ENCODE data around the gene RAB27A. TPM values are rescaled to one million over a fixed set of nuclear protein-coding genes. Genes with fewer than 3 reads are reported as not detected.
A peak's percentile ranks its signal among the peaks of the same experiment; 100 is the strongest.

RAB27A gene
- total and polyA plus RNA-seq, 10 of the 15 experiments (the other 5 are each of a cell fraction or from before 2014, with no cell fraction given) = 13.3 to 139 (median 35.2) TPM

DNA sequence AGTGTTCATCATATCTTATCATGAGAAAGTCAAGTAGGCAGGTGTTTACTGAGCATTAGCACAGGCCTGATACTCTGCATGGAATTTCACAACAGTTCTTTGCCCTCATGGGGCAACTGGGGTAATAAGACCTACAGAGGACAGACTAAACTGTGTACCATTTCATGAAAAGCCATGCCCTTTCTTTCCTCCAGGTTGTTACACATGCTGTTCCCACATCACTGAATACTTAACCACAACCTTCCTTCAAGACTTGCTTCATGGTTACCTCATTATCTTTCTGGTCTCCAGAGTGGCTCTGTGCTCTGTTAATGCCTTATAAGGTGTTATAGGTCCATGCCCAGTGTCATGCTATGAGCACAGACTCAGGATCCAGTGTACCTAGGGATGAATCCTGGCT, 64.7 kb downstream of the RAB27A start (continued):
- TF ChIP-seq, protein P1, sequence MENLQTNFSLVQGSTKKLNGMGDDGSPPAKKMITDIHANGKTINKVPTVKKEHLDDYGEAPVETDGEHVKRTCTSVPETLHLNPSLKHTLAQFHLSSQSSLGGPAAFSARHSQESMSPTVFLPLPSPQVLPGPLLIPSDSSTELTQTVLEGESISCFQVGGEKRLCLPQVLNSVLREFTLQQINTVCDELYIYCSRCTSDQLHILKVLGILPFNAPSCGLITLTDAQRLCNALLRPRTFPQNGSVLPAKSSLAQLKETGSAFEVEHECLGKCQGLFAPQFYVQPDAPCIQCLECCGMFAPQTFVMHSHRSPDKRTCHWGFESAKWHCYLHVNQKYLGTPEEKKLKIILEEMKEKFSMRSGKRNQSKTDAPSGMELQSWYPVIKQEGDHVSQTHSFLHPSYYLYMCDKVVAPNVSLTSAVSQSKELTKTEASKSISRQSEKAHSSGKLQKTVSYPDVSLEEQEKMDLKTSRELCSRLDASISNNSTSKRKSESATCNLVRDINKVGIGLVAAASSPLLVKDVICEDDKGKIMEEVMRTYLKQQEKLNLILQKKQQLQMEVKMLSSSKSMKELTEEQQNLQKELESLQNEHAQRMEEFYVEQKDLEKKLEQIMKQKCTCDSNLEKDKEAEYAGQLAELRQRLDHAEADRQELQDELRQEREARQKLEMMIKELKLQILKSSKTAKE (IDR thresholded peaks at IDR 0.05; ENCODE audit: low read depth, poor library complexity, severe bottlenecking) = no peak
- TF ChIP-seq, protein P2, sequence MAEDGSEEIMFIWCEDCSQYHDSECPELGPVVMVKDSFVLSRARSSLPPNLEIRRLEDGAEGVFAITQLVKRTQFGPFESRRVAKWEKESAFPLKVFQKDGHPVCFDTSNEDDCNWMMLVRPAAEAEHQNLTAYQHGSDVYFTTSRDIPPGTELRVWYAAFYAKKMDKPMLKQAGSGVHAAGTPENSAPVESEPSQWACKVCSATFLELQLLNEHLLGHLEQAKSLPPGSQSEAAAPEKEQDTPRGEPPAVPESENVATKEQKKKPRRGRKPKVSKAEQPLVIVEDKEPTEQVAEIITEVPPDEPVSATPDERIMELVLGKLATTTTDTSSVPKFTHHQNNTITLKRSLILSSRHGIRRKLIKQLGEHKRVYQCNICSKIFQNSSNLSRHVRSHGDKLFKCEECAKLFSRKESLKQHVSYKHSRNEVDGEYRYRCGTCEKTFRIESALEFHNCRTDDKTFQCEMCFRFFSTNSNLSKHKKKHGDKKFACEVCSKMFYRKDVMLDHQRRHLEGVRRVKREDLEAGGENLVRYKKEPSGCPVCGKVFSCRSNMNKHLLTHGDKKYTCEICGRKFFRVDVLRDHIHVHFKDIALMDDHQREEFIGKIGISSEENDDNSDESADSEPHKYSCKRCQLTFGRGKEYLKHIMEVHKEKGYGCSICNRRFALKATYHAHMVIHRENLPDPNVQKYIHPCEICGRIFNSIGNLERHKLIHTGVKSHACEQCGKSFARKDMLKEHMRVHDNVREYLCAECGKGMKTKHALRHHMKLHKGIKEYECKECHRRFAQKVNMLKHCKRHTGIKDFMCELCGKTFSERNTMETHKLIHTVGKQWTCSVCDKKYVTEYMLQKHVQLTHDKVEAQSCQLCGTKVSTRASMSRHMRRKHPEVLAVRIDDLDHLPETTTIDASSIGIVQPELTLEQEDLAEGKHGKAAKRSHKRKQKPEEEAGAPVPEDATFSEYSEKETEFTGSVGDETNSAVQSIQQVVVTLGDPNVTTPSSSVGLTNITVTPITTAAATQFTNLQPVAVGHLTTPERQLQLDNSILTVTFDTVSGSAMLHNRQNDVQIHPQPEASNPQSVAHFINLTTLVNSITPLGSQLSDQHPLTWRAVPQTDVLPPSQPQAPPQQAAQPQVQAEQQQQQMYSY (CRISPR knock-in tag; IDR thresholded peaks at IDR 0.05) = no peak
- TF ChIP-seq EZH2 (IDR thresholded peaks at IDR 0.05; ENCODE audit: borderline replicate concordance, control insufficient read depth, low read depth, low read length) (no peak), SIN3A (IDR thresholded peaks at IDR 0.05; ENCODE audit: low read depth, low read length) (no peak), RAD51 (IDR thresholded peaks at IDR 0.05) (no peak), STAT1 (conservative IDR thresholded peaks at IDR 0.05) (no peak), STAT3 (IDR thresholded peaks at IDR 0.05; ENCODE audit: low read depth, low read length) (no peak), NFYA (IDR thresholded peaks at IDR 0.05; ENCODE audit: borderline replicate concordance, low read depth, low read length) (no peak), CBX5 (IDR thresholded peaks at IDR 0.05; ENCODE audit: low read depth) (no peak), SREBF2 (IDR thresholded peaks at IDR 0.05; ENCODE audit: low read length) (no peak), TCF3 (IDR thresholded peaks at IDR 0.05; ENCODE audit: borderline replicate concordance, insufficient read depth, low read depth, low read length) (no peak), NBN (IDR thresholded peaks at IDR 0.05) (no peak), RAD21 (IDR thresholded peaks at IDR 0.05; ENCODE audit: insufficient read depth, low read depth, low read length) (no peak), SPI1 (IDR thresholded peaks at IDR 0.05; ENCODE audit: borderline replicate concordance, insufficient read depth, low read depth, low read length) (no peak), NRF1 (conservative IDR thresholded peaks at IDR 0.05; ENCODE audit: low read depth, low read length) (no peak)
- TF ChIP-seq, protein P3, sequence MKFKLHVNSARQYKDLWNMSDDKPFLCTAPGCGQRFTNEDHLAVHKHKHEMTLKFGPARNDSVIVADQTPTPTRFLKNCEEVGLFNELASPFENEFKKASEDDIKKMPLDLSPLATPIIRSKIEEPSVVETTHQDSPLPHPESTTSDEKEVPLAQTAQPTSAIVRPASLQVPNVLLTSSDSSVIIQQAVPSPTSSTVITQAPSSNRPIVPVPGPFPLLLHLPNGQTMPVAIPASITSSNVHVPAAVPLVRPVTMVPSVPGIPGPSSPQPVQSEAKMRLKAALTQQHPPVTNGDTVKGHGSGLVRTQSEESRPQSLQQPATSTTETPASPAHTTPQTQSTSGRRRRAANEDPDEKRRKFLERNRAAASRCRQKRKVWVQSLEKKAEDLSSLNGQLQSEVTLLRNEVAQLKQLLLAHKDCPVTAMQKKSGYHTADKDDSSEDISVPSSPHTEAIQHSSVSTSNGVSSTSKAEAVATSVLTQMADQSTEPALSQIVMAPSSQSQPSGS (IDR thresholded peaks at IDR 0.05; ENCODE audit: low read length) = peak; percentile 69
- TF ChIP-seq, protein P4, sequence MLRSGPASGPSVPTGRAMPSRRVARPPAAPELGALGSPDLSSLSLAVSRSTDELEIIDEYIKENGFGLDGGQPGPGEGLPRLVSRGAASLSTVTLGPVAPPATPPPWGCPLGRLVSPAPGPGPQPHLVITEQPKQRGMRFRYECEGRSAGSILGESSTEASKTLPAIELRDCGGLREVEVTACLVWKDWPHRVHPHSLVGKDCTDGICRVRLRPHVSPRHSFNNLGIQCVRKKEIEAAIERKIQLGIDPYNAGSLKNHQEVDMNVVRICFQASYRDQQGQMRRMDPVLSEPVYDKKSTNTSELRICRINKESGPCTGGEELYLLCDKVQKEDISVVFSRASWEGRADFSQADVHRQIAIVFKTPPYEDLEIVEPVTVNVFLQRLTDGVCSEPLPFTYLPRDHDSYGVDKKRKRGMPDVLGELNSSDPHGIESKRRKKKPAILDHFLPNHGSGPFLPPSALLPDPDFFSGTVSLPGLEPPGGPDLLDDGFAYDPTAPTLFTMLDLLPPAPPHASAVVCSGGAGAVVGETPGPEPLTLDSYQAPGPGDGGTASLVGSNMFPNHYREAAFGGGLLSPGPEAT (IDR thresholded peaks at IDR 0.05; ENCODE audit: low read depth) = no peak
- TF ChIP-seq, protein P5, sequence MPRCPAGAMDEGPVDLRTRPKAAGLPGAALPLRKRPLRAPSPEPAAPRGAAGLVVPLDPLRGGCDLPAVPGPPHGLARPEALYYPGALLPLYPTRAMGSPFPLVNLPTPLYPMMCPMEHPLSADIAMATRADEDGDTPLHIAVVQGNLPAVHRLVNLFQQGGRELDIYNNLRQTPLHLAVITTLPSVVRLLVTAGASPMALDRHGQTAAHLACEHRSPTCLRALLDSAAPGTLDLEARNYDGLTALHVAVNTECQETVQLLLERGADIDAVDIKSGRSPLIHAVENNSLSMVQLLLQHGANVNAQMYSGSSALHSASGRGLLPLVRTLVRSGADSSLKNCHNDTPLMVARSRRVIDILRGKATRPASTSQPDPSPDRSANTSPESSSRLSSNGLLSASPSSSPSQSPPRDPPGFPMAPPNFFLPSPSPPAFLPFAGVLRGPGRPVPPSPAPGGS (IDR thresholded peaks at IDR 0.05; ENCODE audit: borderline replicate concordance, insufficient read depth, low read depth, low read length, poor library complexity, severe bottlenecking) = peak; percentile 49
- TF ChIP-seq, protein P6, sequence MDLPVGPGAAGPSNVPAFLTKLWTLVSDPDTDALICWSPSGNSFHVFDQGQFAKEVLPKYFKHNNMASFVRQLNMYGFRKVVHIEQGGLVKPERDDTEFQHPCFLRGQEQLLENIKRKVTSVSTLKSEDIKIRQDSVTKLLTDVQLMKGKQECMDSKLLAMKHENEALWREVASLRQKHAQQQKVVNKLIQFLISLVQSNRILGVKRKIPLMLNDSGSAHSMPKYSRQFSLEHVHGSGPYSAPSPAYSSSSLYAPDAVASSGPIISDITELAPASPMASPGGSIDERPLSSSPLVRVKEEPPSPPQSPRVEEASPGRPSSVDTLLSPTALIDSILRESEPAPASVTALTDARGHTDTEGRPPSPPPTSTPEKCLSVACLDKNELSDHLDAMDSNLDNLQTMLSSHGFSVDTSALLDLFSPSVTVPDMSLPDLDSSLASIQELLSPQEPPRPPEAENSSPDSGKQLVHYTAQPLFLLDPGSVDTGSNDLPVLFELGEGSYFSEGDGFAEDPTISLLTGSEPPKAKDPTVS (IDR thresholded peaks at IDR 0.05; ENCODE audit: low read depth, low read length) = no peak
